Rectal smooth muscle tissue (tissue), 1 donor: ENCODE measurements around the gene TMEM234.

Experiments used
- H3K27ac ChIP-seq: one replicate; pipeline ENCODE4 v1.7.0; 2013; ENCODE audit warnings: low read depth, low read length, inconsistent platforms
- H3K27me3 ChIP-seq: one replicate; pipeline ENCODE4 v1.7.0; 2013; ENCODE audit warnings: low read length; ENCODE audit not compliant: control insufficient read depth, insufficient read depth
- H3K36me3 ChIP-seq: one replicate; pipeline ENCODE4 v1.7.0; 2013; ENCODE audit warnings: low read length; ENCODE audit not compliant: control insufficient read depth, insufficient read depth
- H3K4me1 ChIP-seq: one replicate; pipeline ENCODE4 v1.7.0; 2013; ENCODE audit warnings: low read length; ENCODE audit not compliant: control insufficient read depth, insufficient read depth
- H3K4me3 ChIP-seq: one replicate; pipeline ENCODE4 v1.7.0; 2013; ENCODE audit warnings: low read length
- H3K9ac ChIP-seq: one replicate; pipeline ENCODE4 v1.7.0; 2013; ENCODE audit warnings: low read length

Gene TMEM234

GRCh38 chr1:32178380-32179192, 43.6 kb downstream of the TMEM234 start:
- Histone ChIP-seq H3K4me1 (peaks cover 17% of the 10 kb centered on the region), H3K36me3 (peaks cover 7% of the 10 kb centered on the region), H3K4me3 (peak overlapping the region; percentile 56), H3K9ac (peak overlapping the region; percentile 33), H3K27me3 (no peaks in the 10 kb centered on the region), H3K27ac (peak overlapping the region; percentile 99)

DNA sequence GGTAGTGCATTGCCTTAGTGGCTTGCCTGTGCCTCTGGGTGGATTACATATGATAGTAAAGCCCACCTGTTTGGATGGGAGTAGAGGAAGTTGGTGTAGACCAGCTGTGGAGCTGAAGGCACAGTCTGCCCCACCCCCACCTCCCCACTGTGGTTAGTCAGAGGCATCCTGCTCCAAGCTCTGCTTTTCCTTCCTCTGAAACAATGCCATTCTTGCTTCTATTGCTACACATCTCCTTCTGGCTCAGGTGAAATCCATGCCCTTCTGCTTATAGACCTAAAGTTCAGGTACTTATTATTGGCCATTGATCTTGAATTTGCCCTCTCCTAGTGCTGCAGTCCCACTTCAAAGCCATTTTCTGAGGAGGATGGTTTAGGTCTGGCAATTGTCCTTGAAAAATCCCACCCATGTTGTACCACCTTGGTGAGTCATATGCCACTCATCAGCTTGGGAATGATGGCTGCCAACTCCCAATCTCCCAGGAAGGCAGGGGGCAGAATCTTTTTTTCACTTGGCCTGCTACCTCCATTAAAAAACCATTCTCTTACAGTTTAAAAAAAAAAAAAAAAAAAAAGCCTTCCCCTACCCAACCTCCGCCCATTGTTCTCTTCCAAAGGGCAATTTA, 49.4 kb downstream of the TMEM234 start:
- no peak overlapping the region for H3K9ac ChIP-seq

GRCh38 chr1:32170991-32171390, 51.2 kb downstream of the TMEM234 start:
- H3K4me1 ChIP-seq, result no peaks in the 10 kb centered on the region
- H3K9ac ChIP-seq, result no peak overlapping the region
- H3K36me3 ChIP-seq, result peaks cover 29% of the 10 kb centered on the region
- no peak overlapping the region for H3K4me3 ChIP-seq
- H3K27ac ChIP-seq, result no peak overlapping the region
- no peaks in the 10 kb centered on the region for H3K27me3 ChIP-seq

More for the DNA sequence above, 49.4 kb downstream of the TMEM234 start:
- Histone ChIP-seq H3K36me3 (peaks cover 20% of the 10 kb centered on the region), H3K4me3 (no peak overlapping the region), H3K27ac (no peak overlapping the region), H3K27me3 (no peaks in the 10 kb centered on the region), H3K4me1 (no peaks in the 10 kb centered on the region)
